Stimulated activated naive CD8-positive, alpha-beta T cell treated with anti-CD3 and anti-CD28 coated beads, Interleukin-15, Interleukin-2, amounts not matched to agents 100 ng/mL and 50 ng/mL, for 24 hours (primary cell): ENCODE measurements around the gene CDC42BPB.
A peak's percentile ranks its signal among the peaks of the same experiment; 100 is the strongest.
"Not testable (repeated sequence)": the region's sequence is repeated elsewhere in the genome, so short reads cannot be mapped to it uniquely, and the experiment has no call there.

ENCODE experiments used
- H3K27ac Mint-ChIP-seq: one replicate; pipeline ENCODE4 v1.8.0; 2021; ENCODE audit warnings: mild to moderate bottlenecking, mixed read lengths
- H3K27me3 Mint-ChIP-seq: one replicate; pipeline ENCODE4 v1.8.0; 2021; ENCODE audit warnings: mixed read lengths
- H3K36me3 Mint-ChIP-seq: one replicate; pipeline ENCODE4 v1.8.0; 2021; ENCODE audit warnings: low read depth, mixed read lengths
- H3K4me1 Mint-ChIP-seq: one replicate; pipeline ENCODE4 v1.8.0; 2021; ENCODE audit warnings: low read depth, mixed read lengths
- H3K4me3 Mint-ChIP-seq: one replicate; pipeline ENCODE4 v1.8.0; 2021; ENCODE audit warnings: mild to moderate bottlenecking, mixed read lengths
- H3K9me3 Mint-ChIP-seq: one replicate; pipeline ENCODE4 v1.8.0; 2021; ENCODE audit warnings: mixed read lengths

Gene CDC42BPB

GRCh38 chr14:102899516-102899900 is 157.8 kb downstream of the CDC42BPB start:
- no peaks in the 10 kb centered on the region for H3K9me3 Mint-ChIP-seq
- peaks cover 71% of the 10 kb centered on the region for H3K36me3 Mint-ChIP-seq
- no peaks in the 10 kb centered on the region for H3K27me3 Mint-ChIP-seq
- peaks cover 44% of the 10 kb centered on the region for H3K4me1 Mint-ChIP-seq
- H3K27ac Mint-ChIP-seq, result peak overlapping the region; percentile 66
- peak overlapping the region; percentile 14 for H3K4me3 Mint-ChIP-seq

DNA sequence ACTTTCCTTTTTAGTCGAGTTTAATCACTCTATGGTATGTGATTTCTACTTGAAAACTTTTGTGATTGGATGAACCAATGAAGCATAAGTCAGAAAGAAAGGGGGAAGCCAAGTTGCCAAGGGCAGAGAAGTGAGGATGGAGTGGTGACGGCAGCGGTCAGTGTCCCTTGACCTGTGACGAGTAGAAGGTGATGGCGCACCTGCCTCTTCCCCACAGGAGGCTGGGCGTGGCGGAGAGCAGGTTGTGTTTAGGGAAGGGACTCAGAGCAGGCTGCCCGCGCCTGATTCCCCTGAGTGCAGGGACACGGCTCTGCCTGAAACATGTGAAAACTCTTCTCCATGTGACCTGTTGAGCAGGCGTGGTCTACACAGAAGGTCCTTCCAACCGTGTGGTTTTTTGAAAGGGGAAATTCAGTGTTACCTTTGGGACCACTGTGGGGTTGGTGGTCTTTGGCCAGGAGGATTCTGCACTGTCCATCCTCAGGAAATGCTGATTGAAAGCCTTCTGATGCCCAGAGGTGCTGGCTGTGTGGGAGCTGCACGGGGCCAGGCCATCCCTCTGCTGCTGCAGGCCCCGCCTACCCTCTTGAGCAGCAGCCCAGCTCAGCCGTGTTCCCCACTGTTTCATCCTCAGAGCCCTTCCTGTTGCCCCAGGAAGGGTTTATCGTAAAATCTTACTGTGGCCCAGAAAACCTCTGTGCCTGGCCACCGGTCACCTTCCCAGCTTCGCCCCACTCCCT is 158.4 kb downstream of the CDC42BPB start:
- H3K36me3 Mint-ChIP-seq, result peaks cover 76% of the 10 kb centered on the region
- peaks cover 44% of the 10 kb centered on the region for H3K4me1 Mint-ChIP-seq
- H3K27ac Mint-ChIP-seq, result peak overlapping the region; percentile 68
- no peaks in the 10 kb centered on the region for H3K27me3 Mint-ChIP-seq
- H3K9me3 Mint-ChIP-seq, result no peaks in the 10 kb centered on the region
- peak overlapping the region; percentile 3 for H3K4me3 Mint-ChIP-seq

DNA sequence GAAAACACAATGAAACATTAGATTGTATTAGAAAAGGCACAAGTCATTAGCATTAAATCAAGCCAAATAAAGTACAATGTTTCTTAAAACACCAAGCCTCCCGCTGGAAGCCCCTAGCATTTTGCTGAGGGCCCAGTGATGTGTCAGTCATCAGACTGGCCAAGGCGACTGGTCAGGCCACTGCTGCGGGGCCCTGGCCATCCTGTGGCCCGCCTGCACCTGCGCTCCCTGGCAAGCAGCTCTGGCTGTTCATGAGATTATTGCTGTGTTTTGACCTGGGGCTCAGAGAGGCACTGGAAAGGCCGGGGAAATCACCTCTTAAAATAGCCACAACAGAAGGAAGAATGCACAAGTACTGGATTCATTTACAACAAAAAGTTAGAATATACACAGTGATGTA is 159.1 kb downstream of the CDC42BPB start:
- no peaks in the 10 kb centered on the region for H3K27me3 Mint-ChIP-seq
- peak overlapping the region; percentile 68 for H3K27ac Mint-ChIP-seq
- peaks cover 48% of the 10 kb centered on the region for H3K4me1 Mint-ChIP-seq
- H3K36me3 Mint-ChIP-seq, result peaks cover 74% of the 10 kb centered on the region
- H3K9me3 Mint-ChIP-seq, result no peaks in the 10 kb centered on the region
- peak overlapping the region; percentile 3 for H3K4me3 Mint-ChIP-seq

GRCh38 chr14:102897299-102898027 is 159.9 kb downstream of the CDC42BPB start:
- Mint-ChIP-seq H3K4me1 (peaks cover 44% of the 10 kb centered on the region), H3K27ac (no peak overlapping the region), H3K27me3 (no peaks in the 10 kb centered on the region), H3K4me3 (no peak overlapping the region), H3K9me3 (no peaks in the 10 kb centered on the region), H3K36me3 (peaks cover 72% of the 10 kb centered on the region)

GRCh38 chr14:102896735-102897134 is 160.6 kb downstream of the CDC42BPB start:
- not testable (repeated sequence) for H3K9me3 Mint-ChIP-seq, H3K4me3 Mint-ChIP-seq, H3K27ac Mint-ChIP-seq, H3K27me3 Mint-ChIP-seq
- peaks cover 40% of the 10 kb centered on the region for H3K4me1 Mint-ChIP-seq
- peaks cover 74% of the 10 kb centered on the region for H3K36me3 Mint-ChIP-seq

- H3K36me3 Mint-ChIP-seq, result peaks cover 81% of the 10 kb centered on the region
- no peaks in the 10 kb centered on the region for H3K9me3 Mint-ChIP-seq
- H3K4me3 Mint-ChIP-seq, result no peak overlapping the region
- H3K27ac Mint-ChIP-seq, result peak overlapping the region; percentile 36
- H3K4me1 Mint-ChIP-seq, result peaks cover 14% of the 10 kb centered on the region
- no peaks in the 10 kb centered on the region for H3K27me3 Mint-ChIP-seq
These were observed 163.9 kb downstream of the CDC42BPB start for GRCh38 chr14:102893452-102893851.

DNA sequence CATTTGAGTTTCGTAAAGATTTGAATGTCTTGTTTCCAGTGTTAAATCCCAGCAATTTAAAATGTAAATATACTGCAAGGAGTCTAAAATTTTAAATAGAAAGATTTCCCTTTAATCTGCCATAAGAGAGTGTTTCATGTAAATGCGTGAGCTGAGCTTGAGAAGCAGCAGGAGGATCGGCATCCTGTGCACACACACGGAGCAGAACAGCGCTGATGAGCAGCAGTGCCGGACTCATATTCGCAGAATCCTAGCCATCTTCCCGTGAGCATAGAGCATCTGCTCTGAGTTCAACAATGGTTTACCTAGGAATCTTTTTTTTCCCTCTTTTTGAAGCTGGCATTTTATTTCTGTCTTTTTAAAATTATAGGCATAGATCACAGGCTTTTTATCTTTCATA is 164.7 kb downstream of the CDC42BPB start:
- Mint-ChIP-seq H3K9me3 (no peaks in the 10 kb centered on the region), H3K27ac (peak overlapping the region; percentile 3), H3K4me3 (no peak overlapping the region), H3K27me3 (no peaks in the 10 kb centered on the region), H3K4me1 (peaks cover 8% of the 10 kb centered on the region), H3K36me3 (peaks cover 83% of the 10 kb centered on the region)

GRCh38 chr14:102891556-102891955 is 165.8 kb downstream of the CDC42BPB start:
- Mint-ChIP-seq H3K27me3 (no peaks in the 10 kb centered on the region), H3K36me3 (peaks cover 81% of the 10 kb centered on the region), H3K4me1 (peaks cover 8% of the 10 kb centered on the region), H3K4me3 (no peak overlapping the region), H3K27ac (no peak overlapping the region), H3K9me3 (no peaks in the 10 kb centered on the region)

DNA sequence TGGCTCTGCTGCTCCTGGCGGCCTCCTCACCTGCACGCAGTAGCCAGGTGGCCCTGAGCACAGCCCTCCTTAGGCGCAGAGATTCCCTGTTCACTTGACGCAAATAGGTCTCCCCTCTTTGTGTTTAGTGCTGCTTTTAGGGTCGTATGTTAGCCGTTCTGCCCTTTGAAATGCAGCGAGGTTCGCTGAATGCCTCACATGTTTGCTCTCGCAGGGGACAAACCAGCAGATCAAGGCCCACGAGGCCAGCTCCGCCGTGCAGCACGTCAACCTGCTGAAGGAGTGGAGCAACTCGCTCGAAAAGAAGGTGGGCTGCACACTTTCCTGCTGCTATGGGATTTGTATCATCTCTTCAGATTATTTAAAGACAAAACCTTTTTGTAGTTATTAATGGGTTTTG is 166.2 kb downstream of the CDC42BPB start:
- H3K27ac Mint-ChIP-seq, result peak overlapping the region; percentile 52
- H3K36me3 Mint-ChIP-seq, result peaks cover 80% of the 10 kb centered on the region
- no peaks in the 10 kb centered on the region for H3K9me3 Mint-ChIP-seq
- no peak overlapping the region for H3K4me3 Mint-ChIP-seq
- peaks cover 8% of the 10 kb centered on the region for H3K4me1 Mint-ChIP-seq
- H3K27me3 Mint-ChIP-seq, result no peaks in the 10 kb centered on the region

DNA sequence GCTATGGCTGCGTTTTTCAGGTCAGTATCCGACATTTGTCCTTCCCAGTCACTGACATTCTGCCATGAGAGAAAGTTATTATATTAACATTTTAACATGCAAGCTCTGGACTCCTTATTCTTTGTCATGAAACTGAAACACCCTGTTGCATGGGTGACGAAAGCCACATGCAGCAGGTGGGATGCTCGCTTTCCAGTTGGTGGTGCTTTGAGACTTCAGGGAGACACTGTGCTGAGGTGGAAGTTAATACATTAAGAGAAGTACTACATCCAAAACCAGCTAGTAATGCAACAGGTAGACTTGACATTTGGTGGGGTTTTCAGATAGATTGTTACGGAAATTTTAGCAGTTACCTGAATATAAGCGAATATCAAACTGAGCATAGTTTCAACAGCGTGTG is 167.7 kb downstream of the CDC42BPB start:
- H3K27ac Mint-ChIP-seq, result no peak overlapping the region
- H3K36me3 Mint-ChIP-seq, result peaks cover 70% of the 10 kb centered on the region
- H3K9me3 Mint-ChIP-seq, result no peaks in the 10 kb centered on the region
- peaks cover 8% of the 10 kb centered on the region for H3K4me1 Mint-ChIP-seq
- H3K4me3 Mint-ChIP-seq, result no peak overlapping the region
- H3K27me3 Mint-ChIP-seq, result no peaks in the 10 kb centered on the region

- H3K36me3 Mint-ChIP-seq, result peaks cover 69% of the 10 kb centered on the region
- H3K4me3 Mint-ChIP-seq, result no peak overlapping the region
- peaks cover 11% of the 10 kb centered on the region for H3K4me1 Mint-ChIP-seq
- H3K27me3 Mint-ChIP-seq, result no peaks in the 10 kb centered on the region
- H3K27ac Mint-ChIP-seq, result no peak overlapping the region
- no peaks in the 10 kb centered on the region for H3K9me3 Mint-ChIP-seq
These were observed 168.6 kb downstream of the CDC42BPB start for GRCh38 chr14:102888748-102889147.

DNA sequence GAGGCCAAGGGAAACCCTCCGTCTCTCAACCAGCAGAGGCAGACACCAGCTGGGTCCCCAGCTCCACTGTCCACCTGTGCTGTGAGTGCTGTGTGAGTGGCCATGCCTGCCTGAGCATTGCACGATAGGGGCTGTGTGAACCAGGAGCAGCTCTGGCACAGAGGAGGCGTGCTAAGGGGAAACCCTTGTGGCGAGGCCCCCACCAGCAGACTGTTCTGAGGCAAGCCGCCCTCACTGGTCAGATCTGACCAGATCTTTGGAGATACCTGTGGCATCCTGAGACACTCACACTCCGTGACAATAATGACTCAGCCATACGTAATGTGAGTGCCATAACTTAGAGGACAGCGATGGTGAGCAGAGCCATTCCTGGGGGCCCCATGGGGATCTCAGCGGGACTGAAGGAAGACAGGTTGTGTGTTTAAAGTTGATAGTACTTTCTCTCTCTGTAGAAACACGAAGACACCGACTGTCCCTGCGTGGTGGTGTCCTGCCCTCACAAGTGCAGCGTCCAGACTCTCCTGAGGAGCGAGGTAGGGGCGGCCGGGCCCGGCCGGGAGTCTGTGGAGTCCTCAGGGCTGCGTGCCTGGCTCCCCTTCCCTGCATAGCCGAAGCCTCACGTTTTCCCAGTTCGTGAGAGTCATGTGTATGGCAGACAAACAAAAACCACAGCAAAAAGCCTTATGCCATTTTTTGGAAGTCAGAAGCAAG is 171.5 kb downstream of the CDC42BPB start:
- Mint-ChIP-seq H3K4me1 (peaks cover 28% of the 10 kb centered on the region), H3K36me3 (peaks cover 70% of the 10 kb centered on the region), H3K4me3 (no peak overlapping the region), H3K27ac (no peak overlapping the region), H3K9me3 (no peaks in the 10 kb centered on the region), H3K27me3 (no peaks in the 10 kb centered on the region)

DNA sequence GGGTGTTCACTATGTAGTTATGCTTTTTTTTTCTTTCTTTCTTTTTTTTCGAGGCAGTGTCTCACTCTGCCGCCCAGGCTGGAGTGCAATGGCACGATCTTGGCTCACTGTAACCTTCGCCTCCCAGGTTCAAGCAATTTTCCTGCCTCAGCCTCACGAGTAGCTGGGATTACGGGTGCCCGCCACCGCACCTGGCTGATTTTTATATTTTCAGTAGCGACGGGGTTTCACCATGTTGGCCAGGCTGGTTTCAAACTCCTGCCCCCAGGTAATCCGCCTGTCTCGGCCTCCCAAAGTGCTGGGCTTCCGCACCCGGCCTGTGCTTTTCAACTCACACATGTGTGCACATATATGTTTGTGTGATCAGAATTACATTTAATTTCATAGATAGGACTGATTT is 173.8 kb downstream of the CDC42BPB start:
- peaks cover 28% of the 10 kb centered on the region for H3K4me1 Mint-ChIP-seq
- H3K36me3 Mint-ChIP-seq, result peaks cover 65% of the 10 kb centered on the region
- no peaks in the 10 kb centered on the region for H3K27me3 Mint-ChIP-seq
- no peak overlapping the region for H3K4me3 Mint-ChIP-seq
- peak overlapping the region; percentile 83 for H3K27ac Mint-ChIP-seq
- no peaks in the 10 kb centered on the region for H3K9me3 Mint-ChIP-seq

GRCh38 chr14:102883089-102883541 is 174.2 kb downstream of the CDC42BPB start:
- H3K27ac Mint-ChIP-seq, result peak overlapping the region; percentile 83
- H3K4me3 Mint-ChIP-seq, result no peak overlapping the region
- no peaks in the 10 kb centered on the region for H3K27me3 Mint-ChIP-seq
- H3K9me3 Mint-ChIP-seq, result no peaks in the 10 kb centered on the region
- H3K4me1 Mint-ChIP-seq, result peaks cover 28% of the 10 kb centered on the region
- peaks cover 60% of the 10 kb centered on the region for H3K36me3 Mint-ChIP-seq
